ENCODE measurements around the gene PARD3B.

The PARD3B gene

GRCh38 chr2:204586444-204587180 is 41.3 kb downstream of the PARD3B start:
- no peak overlapping the region for H3K27ac ChIP-seq (replicated peaks)
- TF ChIP-seq REST (IDR thresholded peaks at IDR 0.05; ENCODE audit: insufficient replicate concordance, low read depth) (no peak), GABPA (IDR thresholded peaks at IDR 0.05; ENCODE audit: low read depth) (no peak), POLR2AphosphoS5 (IDR thresholded peaks at IDR 0.05; ENCODE audit: low read depth) (no peak), SPI1 (IDR thresholded peaks at IDR 0.05; ENCODE audit: borderline replicate concordance, low read depth) (no peak), CTCF (IDR thresholded peaks at IDR 0.05; ENCODE audit: insufficient read depth, low read length) (no peak)
- no peak overlapping the region for H3K4me3 ChIP-seq (replicated peaks; ENCODE audit: insufficient read depth, low read length)
- H3K27me3 ChIP-seq (ENCODE audit: insufficient read depth, poor library complexity, severe bottlenecking), result no peaks in the 10 kb centered on the region
- no peak for DNase-seq (ENCODE audit: low read depth in 1 of 2, low spot score in 1 of 2)

- Histone ChIP-seq H3K4me3 (replicated peaks; ENCODE audit: insufficient read depth, low read length) (no peak overlapping the region), H3K27me3 (ENCODE audit: insufficient read depth, poor library complexity, severe bottlenecking) (no peaks in the 10 kb centered on the region), H3K27ac (replicated peaks) (no peak overlapping the region)
- no peak for DNase-seq (ENCODE audit: low read depth in 1 of 2, low spot score in 1 of 2)
- TF ChIP-seq REST (IDR thresholded peaks at IDR 0.05; ENCODE audit: insufficient replicate concordance, low read depth) (no peak), POLR2AphosphoS5 (IDR thresholded peaks at IDR 0.05; ENCODE audit: low read depth) (no peak), SPI1 (IDR thresholded peaks at IDR 0.05; ENCODE audit: borderline replicate concordance, low read depth) (no peak), CTCF (IDR thresholded peaks at IDR 0.05; ENCODE audit: insufficient read depth, low read length) (no peak), GABPA (IDR thresholded peaks at IDR 0.05; ENCODE audit: low read depth) (no peak)
These were observed 44.8 kb downstream of the PARD3B start for GRCh38 chr2:204590063-204590462.

GRCh38 chr2:204591225-204591624 is 46.0 kb downstream of the PARD3B start:
- Histone ChIP-seq H3K27ac (replicated peaks) (no peak overlapping the region), H3K4me3 (replicated peaks; ENCODE audit: insufficient read depth, low read length) (no peak overlapping the region), H3K27me3 (ENCODE audit: insufficient read depth, poor library complexity, severe bottlenecking) (no peaks in the 10 kb centered on the region)
- DNase-seq (ENCODE audit: low read depth in 1 of 2, low spot score in 1 of 2), result no peak
- TF ChIP-seq GABPA (IDR thresholded peaks at IDR 0.05; ENCODE audit: low read depth), result no peak
- no peak for TF ChIP-seq CTCF (IDR thresholded peaks at IDR 0.05; ENCODE audit: insufficient read depth, low read length)
- no peak for TF ChIP-seq SPI1 (IDR thresholded peaks at IDR 0.05; ENCODE audit: borderline replicate concordance, low read depth)
- no peak for TF ChIP-seq REST (IDR thresholded peaks at IDR 0.05; ENCODE audit: insufficient replicate concordance, low read depth)
- no peak for TF ChIP-seq POLR2AphosphoS5 (IDR thresholded peaks at IDR 0.05; ENCODE audit: low read depth)
